ENCODE results near the gene TBX21. TPM values are rescaled to one million over a fixed set of nuclear protein-coding genes. Genes with fewer than 3 reads are reported as not detected.

Gene TBX21
- total RNA-seq, 4 donors from 2014 or later, result 0.12 to 1.9 (median 1.2) TPM; not detected in 1

DNA sequence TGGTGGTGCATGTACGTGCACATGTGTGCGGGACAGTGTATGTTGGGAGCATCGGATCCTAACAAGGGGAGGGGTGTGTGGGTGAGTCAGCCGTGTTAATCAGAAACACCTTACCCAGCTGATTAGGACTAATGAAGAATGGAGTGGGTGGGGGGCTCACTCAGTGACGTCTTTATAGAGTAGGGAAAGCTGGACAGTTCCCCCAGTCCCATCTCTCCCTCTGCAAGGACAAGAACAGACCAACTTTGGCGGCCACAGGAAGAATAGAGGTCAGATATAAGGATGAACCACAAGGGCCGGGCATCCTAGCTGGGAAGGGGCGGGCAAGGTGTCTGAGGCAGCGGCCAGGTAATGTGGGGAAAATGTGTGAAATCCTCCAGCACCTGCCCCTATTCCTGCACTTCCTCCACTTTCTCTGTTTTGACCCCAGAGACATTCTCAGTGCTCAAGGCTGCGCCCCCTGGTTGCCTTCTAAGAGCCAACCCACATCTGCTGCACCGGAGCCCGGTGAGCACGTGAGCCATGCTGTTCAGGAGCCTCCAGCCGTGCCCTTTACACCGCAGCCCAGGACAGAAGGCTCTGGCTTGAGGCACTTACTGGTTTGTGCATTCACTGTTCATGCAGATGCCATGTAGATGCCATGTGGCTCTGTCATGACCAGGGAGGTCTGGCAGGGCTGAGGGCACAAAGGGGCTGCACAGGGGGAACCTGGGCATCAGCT, 18.9 kb upstream of the TBX21 start:
- no peak overlapping the region for H3K4me3 ChIP-seq (ENCODE audit: low read depth, poor library complexity, severe bottlenecking)
- no peak for TF ChIP-seq POLR2A (IDR thresholded peaks at IDR 0.05)
- TF ChIP-seq CTCF (IDR thresholded peaks at IDR 0.05), result no peak
- WGBS, 2 donors, result 39 to 42% methylated on average over 15 of the region's 15 CpGs
- DNase-seq (ENCODE audit: low spot score in 2 of 2), result no peak
- intact Hi-C loops (cut with DNase I; ENCODE audit: low total_unique reads), result no loop called here

DNA sequence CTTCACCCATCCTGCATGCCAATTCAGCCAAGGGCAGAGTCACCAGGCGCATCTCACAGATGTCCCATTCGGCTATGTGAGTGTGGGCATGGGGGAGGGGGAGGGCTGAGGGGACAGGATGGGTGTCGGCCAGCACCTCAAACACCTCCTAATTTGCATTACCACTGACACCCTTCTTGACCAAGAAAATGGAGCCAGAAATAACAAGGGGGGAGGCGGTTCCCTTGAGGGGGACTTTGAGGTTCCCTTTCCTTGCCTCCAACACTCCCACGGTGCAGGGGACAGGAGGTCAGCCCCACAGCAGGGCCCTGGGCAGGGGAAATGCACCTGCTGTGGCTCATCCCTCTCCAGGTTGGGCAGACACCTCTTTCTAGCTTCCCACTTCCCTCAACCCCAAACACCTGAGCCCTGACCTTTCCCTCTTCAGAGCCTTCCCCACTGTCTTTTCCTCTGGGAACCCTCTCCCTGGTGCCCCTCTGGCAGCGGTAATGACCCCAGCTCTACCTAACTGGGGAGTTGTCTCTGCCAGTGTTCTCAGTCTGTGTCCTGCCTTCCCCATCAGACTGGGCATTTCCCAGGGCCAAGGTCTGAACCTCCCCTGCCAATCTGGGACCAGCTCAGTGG, 18.2 kb upstream of the TBX21 start:
- intact Hi-C loops (cut with DNase I; ENCODE audit: low total_unique reads), result no loop called here
- TF ChIP-seq POLR2A (IDR thresholded peaks at IDR 0.05) (no peak), CTCF (IDR thresholded peaks at IDR 0.05) (no peak)
- no peak overlapping the region for H3K4me3 ChIP-seq (ENCODE audit: low read depth, poor library complexity, severe bottlenecking)
- WGBS, 2 donors, result 57 to 73% methylated on average over 4 to 6 of the region's 6 CpGs
- DNase-seq (ENCODE audit: low spot score in 2 of 2), result no peak

DNA sequence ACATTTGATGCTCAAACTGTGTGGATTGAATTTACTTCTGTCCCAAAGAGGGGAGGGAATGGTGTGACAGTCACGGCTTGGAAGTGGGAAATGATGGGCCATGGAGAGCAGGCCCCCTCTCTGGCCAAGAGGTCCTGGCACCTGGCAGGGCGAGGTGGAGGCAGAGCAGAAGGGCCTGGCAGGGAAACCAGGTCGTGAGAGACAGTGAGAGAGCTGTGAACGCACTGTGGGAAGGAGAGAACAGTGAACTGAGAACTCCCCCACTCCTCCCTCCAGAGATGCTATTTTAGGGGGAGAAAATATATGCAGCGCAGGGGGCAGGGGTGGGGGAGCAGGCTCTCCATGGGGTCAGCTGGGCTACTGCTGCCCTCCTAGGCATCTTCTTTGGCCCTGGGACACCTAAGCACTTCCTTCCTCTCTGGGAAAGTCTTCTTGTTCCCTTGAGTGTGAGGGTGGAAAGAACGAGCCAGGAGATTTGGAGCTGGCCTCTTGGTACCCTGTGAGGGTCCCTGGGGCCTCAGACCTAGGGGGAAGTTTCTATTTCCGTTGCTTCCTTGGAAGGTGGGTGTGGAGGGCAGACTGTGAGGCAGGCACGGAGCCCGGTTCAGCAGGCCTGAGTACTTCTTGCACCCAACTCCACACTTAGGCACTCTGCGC, 17.2 kb upstream of the TBX21 start:
- DNase-seq (ENCODE audit: low spot score in 2 of 2), result no peak
- H3K4me3 ChIP-seq (ENCODE audit: low read depth, poor library complexity, severe bottlenecking), result no peak overlapping the region
- intact Hi-C loops (cut with DNase I; ENCODE audit: low total_unique reads), result no loop called here
- WGBS, 2 donors, result 72 to 74% methylated on average over 10 of the region's 10 CpGs
- TF ChIP-seq CTCF (IDR thresholded peaks at IDR 0.05), result no peak
- no peak for TF ChIP-seq POLR2A (IDR thresholded peaks at IDR 0.05)

- no peak overlapping the region for H3K4me3 ChIP-seq (ENCODE audit: low read depth, poor library complexity, severe bottlenecking)
- 84 to 91% methylated on average over 3 of the region's 3 CpGs for WGBS, 2 donors
- intact Hi-C loops (cut with DNase I; ENCODE audit: low total_unique reads), result no loop called here
- no peak for TF ChIP-seq POLR2A (IDR thresholded peaks at IDR 0.05)
- no peak for TF ChIP-seq CTCF (IDR thresholded peaks at IDR 0.05)
- DNase-seq (ENCODE audit: low spot score in 2 of 2), result no peak
These were observed 16.7 kb upstream of the TBX21 start for GRCh38 chr17:47716375-47716774.

DNA sequence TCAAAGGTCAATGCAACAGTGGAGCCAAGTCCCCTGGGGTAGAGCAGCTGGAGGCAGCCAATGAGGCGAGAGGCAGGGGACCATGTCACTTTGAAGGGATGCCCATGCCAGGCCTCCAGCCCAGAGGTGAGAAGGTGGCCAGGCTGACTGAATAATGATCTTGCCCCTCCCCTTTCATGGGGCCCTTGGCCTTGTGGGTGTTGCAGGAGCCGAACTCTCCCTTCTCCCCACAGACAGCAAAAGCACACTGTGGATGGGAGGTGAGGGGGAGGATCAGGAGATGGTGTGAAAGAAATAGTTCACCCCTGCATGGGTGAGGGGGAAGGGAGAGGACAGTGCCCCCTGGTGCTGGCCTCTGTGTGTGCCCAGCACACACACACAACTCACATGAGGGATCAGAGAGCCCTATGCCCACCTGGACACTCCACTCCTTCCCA, 15.8 kb upstream of the TBX21 start:
- no peak overlapping the region for H3K4me3 ChIP-seq (ENCODE audit: low read depth, poor library complexity, severe bottlenecking)
- no peak for DNase-seq (ENCODE audit: low spot score in 2 of 2)
- 56 to 59% methylated on average over 2 of the region's 2 CpGs for WGBS, 2 donors
- intact Hi-C loops (cut with DNase I; ENCODE audit: low total_unique reads), result no loop called here
- no peak for TF ChIP-seq POLR2A (IDR thresholded peaks at IDR 0.05)
- no peak for TF ChIP-seq CTCF (IDR thresholded peaks at IDR 0.05)
